WTC11 (cell line): ENCODE measurements around the gene SND1. TPM values are rescaled to one million over a fixed set of nuclear protein-coding genes. Genes with fewer than 3 reads are reported as not detected.

ENCODE experiments used
- ATAC-seq: fragments of 200-7000 bp; cut with Tn5 transposase; 2 replicates; pipeline ENCODE4 v1.10.0; 2021; ENCODE audit warnings: mild to moderate bottlenecking, moderate library complexity
- CTCF ChIA-PET: fragments of 300-600 bp; sonication (Branson Sonifier 250); formaldehyde crosslinking; loops from one replicate; lab custom pipeline; 2021; ENCODE audit warnings: antibody characterized with exemption; lab: Charles Lee
- POLR2A ChIA-PET: fragments of 350-600 bp; sonication (Branson Sonifier 250); formaldehyde crosslinking; loops from one replicate; lab custom pipeline; 2021; ENCODE audit warnings: antibody characterized with exemption; lab: Charles Lee
- DNase-seq: peaks from one replicate; pipeline ENCODE4 v3.0.0; 2021; ENCODE audit warnings: low spot score
- H3K27ac Mint-ChIP-seq: 2 replicates; pipeline ENCODE4 v1.8.0; 2021; ENCODE audit warnings: mixed read lengths
- H3K27me3 Mint-ChIP-seq: 2 replicates; pipeline ENCODE4 v1.8.0; 2021; ENCODE audit warnings: low read depth, mild to moderate bottlenecking, moderate library complexity, mixed read lengths
- H3K36me3 Mint-ChIP-seq: 2 replicates; pipeline ENCODE4 v1.8.0; 2021; ENCODE audit warnings: mixed read lengths
- H3K4me1 Mint-ChIP-seq: 2 replicates; pipeline ENCODE4 v1.8.0; 2022; ENCODE audit warnings: mixed read lengths
- H3K4me3 Mint-ChIP-seq: 2 replicates; pipeline ENCODE4 v1.8.0; 2021; ENCODE audit warnings: mild to moderate bottlenecking, moderate library complexity, mixed read lengths
- H3K9me3 Mint-ChIP-seq: 2 replicates; pipeline ENCODE4 v1.8.0; 2021; ENCODE audit warnings: mixed read lengths
- AR ChIP-seq: fragments of 250-450 bp; sonication (Bioruptor Pico); IDR thresholded peaks from 2 replicates; pipeline ENCODE4 v1.9.0; 2021; ENCODE audit warnings: mild to moderate bottlenecking
- CTCF ChIP-seq: fragments of 200-600 bp; IDR thresholded peaks from 2 replicates; pipeline ENCODE4 v1.8.0; 2022; ENCODE audit warnings: antibody characterized with exemption
- ESRRA ChIP-seq: sonication (generic); formaldehyde crosslinking; IDR thresholded peaks from 2 replicates; pipeline ENCODE4 v1.8.1; 2022; ENCODE audit warnings: mild to moderate bottlenecking, missing genetic modification reagents, borderline replicate concordance
- ETV6 ChIP-seq: sonication (generic); formaldehyde crosslinking; IDR thresholded peaks from 2 replicates; pipeline ENCODE4 v1.8.1; 2022; ENCODE audit warnings: mild to moderate bottlenecking, missing genetic modification reagents
- FOXP1 ChIP-seq: sonication (generic); formaldehyde crosslinking; IDR thresholded peaks from 2 replicates; pipeline ENCODE4 v1.8.0; 2022; ENCODE audit warnings: missing genetic modification reagents, mild to moderate bottlenecking, moderate library complexity, borderline replicate concordance
- MYBL2 ChIP-seq: sonication (generic); formaldehyde crosslinking; IDR thresholded peaks from 2 replicates; pipeline ENCODE4 v1.8.1; 2023; ENCODE audit warnings: mild to moderate bottlenecking, moderate library complexity, missing genetic modification reagents
- SP1 ChIP-seq: sonication (generic); formaldehyde crosslinking; conservative IDR thresholded peaks from 2 replicates; pipeline ENCODE4 v1.8.1; 2022; ENCODE audit warnings: missing genetic modification reagents
- ZNF425 ChIP-seq: fragments of 250-450 bp; sonication (Bioruptor Pico); conservative IDR thresholded peaks from 2 replicates; pipeline ENCODE4 v1.9.0; 2021; ENCODE audit warnings: mild to moderate bottlenecking
- ZNF512 ChIP-seq: sonication (generic); formaldehyde crosslinking; IDR thresholded peaks from 2 replicates; pipeline ENCODE4 v1.8.1; 2022; ENCODE audit warnings: missing genetic modification reagents, borderline replicate concordance
- ZNF532 ChIP-seq: fragments of 250-450 bp; sonication (Bioruptor Pico); IDR thresholded peaks from 2 replicates; pipeline ENCODE4 v1.9.0; 2021; ENCODE audit warnings: mild to moderate bottlenecking, borderline replicate concordance
- ZSCAN18 ChIP-seq: fragments of 250-450 bp; sonication (Bioruptor Pico); IDR thresholded peaks from 2 replicates; pipeline ENCODE4 v2.1.2; 2022; ENCODE audit warnings: mild to moderate bottlenecking, moderate library complexity
- total RNA-seq: library from RNA; stranded (reverse); gene quantifications from 3 replicates; pipeline ENCODE4 v1.2.3, GENCODE V29; 2021

SND1 gene
- total RNA-seq, 1 experiment from 2014 or later, result 261 TPM

- H3K9me3 Mint-ChIP-seq, result no peaks in the 10 kb centered on the region
- no peaks in the 10 kb centered on the region for H3K36me3 Mint-ChIP-seq
- no peak overlapping the region for H3K4me3 Mint-ChIP-seq
- TF ChIP-seq CTCF (no peak), SP1 (CRISPR knock-in tag) (no peak), ZNF532 (CRISPR knock-in tag) (no peak), MYBL2 (CRISPR knock-in tag) (no peak), ETV6 (no peak), ZSCAN18 (CRISPR knock-in tag) (no peak), AR (CRISPR knock-in tag) (no peak), ZNF512 (CRISPR knock-in tag) (no peak), ZNF425 (CRISPR knock-in tag) (no peak), FOXP1 (no peak), ESRRA (CRISPR knock-in tag) (no peak)
- TF ChIP-seq, all 79 proteins: peak for 0
- DNase-seq (no peak), ATAC-seq (no peak; the same call in 1 of the 2 replicates)
- POLR2A ChIA-PET, result no interaction called here
- peaks cover 22% of the 10 kb centered on the region for H3K4me1 Mint-ChIP-seq
- CTCF ChIA-PET, result no interaction called here
- H3K27me3 Mint-ChIP-seq, result no peaks in the 10 kb centered on the region
- H3K27ac Mint-ChIP-seq, result no peak overlapping the region
Measured at GRCh38 chr7:127873715-127874636, 222.0 kb downstream of the SND1 start.
